Measurements from ENCODE around the gene SLFNL1.

The SLFNL1 gene

DNA sequence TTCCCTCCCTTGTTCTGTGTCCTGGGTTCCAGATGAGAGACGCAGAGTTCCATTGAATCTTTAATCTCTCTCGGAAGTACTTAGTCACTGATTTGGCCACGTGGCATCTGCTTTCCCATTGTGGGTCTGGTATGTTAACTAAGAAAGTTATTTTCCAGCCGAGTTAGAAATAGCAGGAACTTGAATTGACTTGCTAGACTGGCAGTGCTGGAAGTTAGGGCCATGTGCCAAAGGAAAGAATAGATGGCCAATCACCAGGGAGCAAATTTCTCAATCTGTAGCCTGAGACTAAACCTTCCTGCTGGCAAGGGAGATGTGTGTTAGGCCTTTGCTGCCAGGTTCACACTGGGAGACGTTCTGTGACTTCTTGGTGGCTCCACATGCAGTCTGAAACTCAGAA is 24.2 kb upstream of the SLFNL1 start:
- in situ Hi-C loops (cut with HindIII; ENCODE audit: low sequenced_read_pairs) = no loop called here
- TF ChIP-seq, protein P1, sequence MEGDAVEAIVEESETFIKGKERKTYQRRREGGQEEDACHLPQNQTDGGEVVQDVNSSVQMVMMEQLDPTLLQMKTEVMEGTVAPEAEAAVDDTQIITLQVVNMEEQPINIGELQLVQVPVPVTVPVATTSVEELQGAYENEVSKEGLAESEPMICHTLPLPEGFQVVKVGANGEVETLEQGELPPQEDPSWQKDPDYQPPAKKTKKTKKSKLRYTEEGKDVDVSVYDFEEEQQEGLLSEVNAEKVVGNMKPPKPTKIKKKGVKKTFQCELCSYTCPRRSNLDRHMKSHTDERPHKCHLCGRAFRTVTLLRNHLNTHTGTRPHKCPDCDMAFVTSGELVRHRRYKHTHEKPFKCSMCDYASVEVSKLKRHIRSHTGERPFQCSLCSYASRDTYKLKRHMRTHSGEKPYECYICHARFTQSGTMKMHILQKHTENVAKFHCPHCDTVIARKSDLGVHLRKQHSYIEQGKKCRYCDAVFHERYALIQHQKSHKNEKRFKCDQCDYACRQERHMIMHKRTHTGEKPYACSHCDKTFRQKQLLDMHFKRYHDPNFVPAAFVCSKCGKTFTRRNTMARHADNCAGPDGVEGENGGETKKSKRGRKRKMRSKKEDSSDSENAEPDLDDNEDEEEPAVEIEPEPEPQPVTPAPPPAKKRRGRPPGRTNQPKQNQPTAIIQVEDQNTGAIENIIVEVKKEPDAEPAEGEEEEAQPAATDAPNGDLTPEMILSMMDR (IDR thresholded peaks at IDR 0.05; ENCODE audit: low read depth, low read length, missing control alignments) = no peak
- H3K4me3 ChIP-seq (ENCODE audit: low read depth, low read length) = no peak overlapping the region
- DNase-seq (ENCODE audit: low read depth) = peak; percentile 67

DNA sequence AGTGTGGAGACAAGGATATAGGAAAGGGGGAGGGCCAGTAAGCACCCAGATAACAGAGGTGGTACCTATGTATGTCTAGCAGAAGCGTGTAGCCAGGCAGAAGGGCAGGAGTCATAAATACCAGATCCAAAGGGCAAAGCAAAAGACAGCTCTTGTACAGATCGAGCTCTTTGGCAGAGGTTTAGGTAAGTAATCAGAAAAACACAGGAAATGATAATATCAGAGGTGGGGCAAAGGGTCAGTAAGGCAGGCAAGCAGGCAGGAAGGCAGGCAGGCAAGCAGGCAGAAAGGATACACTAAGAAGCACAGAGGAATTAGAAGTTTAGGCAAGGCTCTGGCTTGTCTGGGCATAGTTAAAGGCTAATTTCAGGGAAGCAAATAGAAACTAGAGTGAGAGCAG is 22.7 kb upstream of the SLFNL1 start:
- in situ Hi-C loops (cut with HindIII; ENCODE audit: low sequenced_read_pairs) = no loop called here
- TF ChIP-seq, protein P1 (IDR thresholded peaks at IDR 0.05; ENCODE audit: low read depth, low read length, missing control alignments) = no peak
- no peak overlapping the region for H3K4me3 ChIP-seq (ENCODE audit: low read depth, low read length)
- DNase-seq (ENCODE audit: low read depth) = no peak

DNA sequence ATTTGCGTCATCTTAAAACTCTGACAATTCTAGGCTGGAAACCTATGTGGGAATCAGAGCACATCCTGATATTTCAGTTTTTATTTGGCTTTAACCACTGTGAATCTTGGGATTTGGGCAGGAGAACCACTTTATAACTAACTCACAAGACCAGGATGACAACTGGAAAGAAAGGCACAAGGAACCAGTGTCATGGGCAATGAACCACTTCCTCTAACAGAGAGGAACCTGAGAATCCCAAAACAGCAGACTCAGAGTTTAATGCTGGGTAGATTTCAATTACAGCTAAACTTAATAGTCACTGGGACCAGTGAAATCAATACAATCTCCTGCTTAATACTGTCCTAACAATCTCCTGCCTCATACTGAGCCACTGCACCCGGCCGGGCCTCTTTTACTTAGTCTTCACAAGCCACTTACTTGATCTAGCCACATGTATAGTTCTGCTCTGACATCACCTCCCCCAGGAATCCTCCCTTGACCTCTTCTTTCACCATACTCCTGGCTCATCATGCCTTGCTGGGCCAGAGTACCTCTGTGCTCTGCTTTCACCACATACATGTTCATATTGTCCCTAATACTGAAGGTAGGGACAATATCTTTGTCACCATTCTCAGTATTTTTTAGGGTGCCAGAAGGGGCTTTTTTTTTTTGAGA is 20.2 kb upstream of the SLFNL1 start:
- TF ChIP-seq, protein P1 (IDR thresholded peaks at IDR 0.05; ENCODE audit: low read depth, low read length, missing control alignments) = no peak
- in situ Hi-C loops (cut with HindIII; ENCODE audit: low sequenced_read_pairs) = no loop called here
- no peak overlapping the region for H3K4me3 ChIP-seq (ENCODE audit: low read depth, low read length)
- DNase-seq (ENCODE audit: low read depth) = no peak

DNA sequence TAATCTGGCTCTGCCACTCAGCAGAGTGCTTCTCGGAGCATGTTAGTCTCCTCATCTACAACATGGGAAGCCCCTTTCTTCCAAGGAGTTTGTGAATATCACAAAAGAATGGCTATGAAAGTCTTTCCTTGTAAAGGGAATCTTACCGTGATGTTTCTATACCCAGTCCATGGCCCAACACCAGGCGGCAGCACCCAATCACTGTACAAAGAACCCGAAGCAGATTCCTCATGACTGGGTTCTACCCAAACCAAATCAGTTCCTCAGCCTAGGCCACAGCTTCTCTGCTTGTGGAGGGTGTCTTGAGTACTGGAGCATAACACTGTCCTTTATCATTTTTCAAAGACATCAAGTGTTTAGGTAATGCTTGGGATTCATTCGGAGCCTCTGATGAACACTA is 16.6 kb upstream of the SLFNL1 start:
- TF ChIP-seq, protein P1 (IDR thresholded peaks at IDR 0.05; ENCODE audit: low read depth, low read length, missing control alignments) = peak; percentile 35
- DNase-seq (ENCODE audit: low read depth) = no peak
- in situ Hi-C loops (cut with HindIII; ENCODE audit: low sequenced_read_pairs) = loop anchor here (10.0 kb wide), 1 partner anchor 57 kb away; no protein-coding TSS in a partner anchor
- no peak overlapping the region for H3K4me3 ChIP-seq (ENCODE audit: low read depth, low read length)

DNA sequence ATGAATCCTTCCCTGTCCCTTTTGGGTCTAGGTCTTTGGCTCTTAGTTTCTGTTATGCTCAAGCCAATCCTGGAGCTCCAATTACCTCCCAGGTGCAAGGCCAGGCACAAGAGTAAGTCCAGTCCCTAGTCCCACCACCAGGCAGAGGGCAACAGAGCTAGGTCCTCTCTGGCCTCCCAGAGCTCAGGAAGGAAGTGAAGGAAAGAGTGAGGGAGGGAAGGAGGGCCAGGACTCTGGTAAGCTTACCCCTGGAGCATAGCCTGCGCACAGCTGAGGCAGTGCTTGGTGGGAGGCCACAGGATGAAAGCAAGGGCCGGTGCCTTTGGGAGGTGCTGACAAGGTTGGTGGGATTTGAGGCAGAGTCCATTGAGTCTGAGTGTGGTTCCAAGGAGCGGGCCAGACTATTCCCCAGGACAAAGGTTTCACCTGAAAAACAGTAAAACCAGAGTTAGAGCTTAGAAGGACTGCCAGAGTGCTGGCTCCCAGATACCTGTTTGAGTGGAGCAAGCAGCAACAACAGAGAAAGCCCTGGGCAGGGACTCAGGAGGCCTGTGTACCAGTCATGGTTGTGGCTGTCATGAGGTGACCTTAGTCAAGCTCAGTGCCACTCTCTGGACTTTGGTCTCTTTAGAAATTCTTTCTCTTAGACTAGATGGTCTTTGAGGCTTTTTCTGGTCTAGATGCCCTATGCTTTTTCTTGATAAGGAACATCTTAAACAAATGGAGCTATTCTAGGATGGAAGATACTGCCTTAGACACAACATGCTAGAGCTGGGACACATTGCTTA is 15.8 kb upstream of the SLFNL1 start:
- in situ Hi-C loops (cut with HindIII; ENCODE audit: low sequenced_read_pairs) = loop anchor here (10.0 kb wide), 1 partner anchor 57 kb away; no protein-coding TSS in a partner anchor
- TF ChIP-seq, protein P1 (IDR thresholded peaks at IDR 0.05; ENCODE audit: low read depth, low read length, missing control alignments) = no peak
- no peak overlapping the region for H3K4me3 ChIP-seq (ENCODE audit: low read depth, low read length)
- DNase-seq (ENCODE audit: low read depth) = no peak

DNA sequence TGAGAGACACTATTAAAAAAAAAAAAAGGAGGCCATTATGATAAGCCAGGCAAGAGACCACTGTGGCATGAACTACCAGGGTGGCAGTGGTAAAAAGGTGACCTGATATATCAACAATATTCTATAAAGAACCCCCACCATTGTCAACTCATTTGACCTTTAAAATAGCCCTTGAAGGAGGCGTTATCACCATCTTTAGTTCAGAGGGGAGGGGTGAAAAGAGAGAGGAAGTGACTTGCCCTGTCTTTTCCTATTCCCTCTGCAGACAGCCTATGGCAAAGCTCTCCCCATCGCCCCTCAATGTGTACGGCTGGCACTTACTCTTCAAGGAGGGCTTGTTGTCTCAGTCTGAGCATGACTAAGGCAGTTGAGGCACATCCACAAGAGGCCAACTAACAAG is 11.7 kb upstream of the SLFNL1 start:
- TF ChIP-seq, protein P1 (IDR thresholded peaks at IDR 0.05; ENCODE audit: low read depth, low read length, missing control alignments) = no peak
- DNase-seq (ENCODE audit: low read depth) = no peak
- no peak overlapping the region for H3K4me3 ChIP-seq (ENCODE audit: low read depth, low read length)
- in situ Hi-C loops (cut with HindIII; ENCODE audit: low sequenced_read_pairs) = loop anchor here (10.0 kb wide), 1 partner anchor 62 kb away; no protein-coding TSS in a partner anchor

Data from astrocyte of the cerebellum (primary cell).